ENCODE results near the gene DENND5A.

DNA sequence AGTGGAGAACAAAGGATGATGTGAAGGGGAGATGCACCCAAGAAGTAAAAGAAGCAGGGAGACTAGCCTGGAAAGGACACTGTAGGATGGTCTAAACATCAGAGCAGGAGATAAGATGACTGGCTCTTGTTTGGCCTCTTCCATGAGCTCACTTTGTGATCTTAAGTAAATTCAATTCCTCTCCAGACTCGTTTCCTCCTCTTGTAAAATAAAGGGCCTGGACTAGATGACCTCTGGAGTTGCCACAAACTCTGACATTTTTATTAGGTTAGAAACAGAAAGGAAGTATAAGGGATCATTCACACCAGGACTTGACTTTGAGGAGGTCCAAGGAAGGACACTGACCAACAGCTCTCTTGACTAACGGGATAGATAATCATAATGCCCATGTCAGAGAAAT lies 113.5 kb downstream of the DENND5A start:
- TF ChIP-seq, protein P1, sequence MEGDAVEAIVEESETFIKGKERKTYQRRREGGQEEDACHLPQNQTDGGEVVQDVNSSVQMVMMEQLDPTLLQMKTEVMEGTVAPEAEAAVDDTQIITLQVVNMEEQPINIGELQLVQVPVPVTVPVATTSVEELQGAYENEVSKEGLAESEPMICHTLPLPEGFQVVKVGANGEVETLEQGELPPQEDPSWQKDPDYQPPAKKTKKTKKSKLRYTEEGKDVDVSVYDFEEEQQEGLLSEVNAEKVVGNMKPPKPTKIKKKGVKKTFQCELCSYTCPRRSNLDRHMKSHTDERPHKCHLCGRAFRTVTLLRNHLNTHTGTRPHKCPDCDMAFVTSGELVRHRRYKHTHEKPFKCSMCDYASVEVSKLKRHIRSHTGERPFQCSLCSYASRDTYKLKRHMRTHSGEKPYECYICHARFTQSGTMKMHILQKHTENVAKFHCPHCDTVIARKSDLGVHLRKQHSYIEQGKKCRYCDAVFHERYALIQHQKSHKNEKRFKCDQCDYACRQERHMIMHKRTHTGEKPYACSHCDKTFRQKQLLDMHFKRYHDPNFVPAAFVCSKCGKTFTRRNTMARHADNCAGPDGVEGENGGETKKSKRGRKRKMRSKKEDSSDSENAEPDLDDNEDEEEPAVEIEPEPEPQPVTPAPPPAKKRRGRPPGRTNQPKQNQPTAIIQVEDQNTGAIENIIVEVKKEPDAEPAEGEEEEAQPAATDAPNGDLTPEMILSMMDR (conservative IDR thresholded peaks at IDR 0.05; ENCODE audit: low read depth, low read length): no peak
- TF ChIP-seq EZH2phosphoT487 (IDR thresholded peaks at IDR 0.05; ENCODE audit: borderline replicate concordance, low read length): no peak

All from PC-3 (cell line).